Measurements from ENCODE around the gene AKT1S1. TPM values are rescaled to one million over a fixed set of nuclear protein-coding genes. Genes with fewer than 3 reads are reported as not detected.

AKT1S1 gene
- total RNA-seq, 1 experiment from 2014 or later = 65.2 TPM

GRCh38 chr19:49857061-49857837, 19.9 kb downstream of the AKT1S1 start:
- BruUV-seq (replicated peaks) = no TSS peak
- intact Hi-C loops (cut with micrococcal nuclease; ENCODE audit: unreplicated experiment) = no loop called here
- no peak overlapping the region for H3K4me3 Mint-ChIP-seq (ENCODE audit: low read depth, unreplicated experiment)
- peaks cover 7% of the 10 kb centered on the region for H3K4me1 Mint-ChIP-seq (ENCODE audit: low read depth, unreplicated experiment)
- H3K27me3 Mint-ChIP-seq (ENCODE audit: unreplicated experiment) = no peaks in the 10 kb centered on the region
- CTCF ChIA-PET = no interaction called here
- H3K36me3 Mint-ChIP-seq (ENCODE audit: insufficient read depth, unreplicated experiment) = peaks cover 95% of the 10 kb centered on the region
- peak overlapping the region; percentile 82 for H3K27ac Mint-ChIP-seq (ENCODE audit: unreplicated experiment)
- no peaks in the 10 kb centered on the region for H3K9me3 Mint-ChIP-seq (ENCODE audit: low read depth, unreplicated experiment)
- peak; percentile 22 for DNase-seq
- TF ChIP-seq, protein P1, sequence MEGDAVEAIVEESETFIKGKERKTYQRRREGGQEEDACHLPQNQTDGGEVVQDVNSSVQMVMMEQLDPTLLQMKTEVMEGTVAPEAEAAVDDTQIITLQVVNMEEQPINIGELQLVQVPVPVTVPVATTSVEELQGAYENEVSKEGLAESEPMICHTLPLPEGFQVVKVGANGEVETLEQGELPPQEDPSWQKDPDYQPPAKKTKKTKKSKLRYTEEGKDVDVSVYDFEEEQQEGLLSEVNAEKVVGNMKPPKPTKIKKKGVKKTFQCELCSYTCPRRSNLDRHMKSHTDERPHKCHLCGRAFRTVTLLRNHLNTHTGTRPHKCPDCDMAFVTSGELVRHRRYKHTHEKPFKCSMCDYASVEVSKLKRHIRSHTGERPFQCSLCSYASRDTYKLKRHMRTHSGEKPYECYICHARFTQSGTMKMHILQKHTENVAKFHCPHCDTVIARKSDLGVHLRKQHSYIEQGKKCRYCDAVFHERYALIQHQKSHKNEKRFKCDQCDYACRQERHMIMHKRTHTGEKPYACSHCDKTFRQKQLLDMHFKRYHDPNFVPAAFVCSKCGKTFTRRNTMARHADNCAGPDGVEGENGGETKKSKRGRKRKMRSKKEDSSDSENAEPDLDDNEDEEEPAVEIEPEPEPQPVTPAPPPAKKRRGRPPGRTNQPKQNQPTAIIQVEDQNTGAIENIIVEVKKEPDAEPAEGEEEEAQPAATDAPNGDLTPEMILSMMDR (IDR thresholded peaks at IDR 0.05; ENCODE audit: unreplicated experiment) = no peak

DNA sequence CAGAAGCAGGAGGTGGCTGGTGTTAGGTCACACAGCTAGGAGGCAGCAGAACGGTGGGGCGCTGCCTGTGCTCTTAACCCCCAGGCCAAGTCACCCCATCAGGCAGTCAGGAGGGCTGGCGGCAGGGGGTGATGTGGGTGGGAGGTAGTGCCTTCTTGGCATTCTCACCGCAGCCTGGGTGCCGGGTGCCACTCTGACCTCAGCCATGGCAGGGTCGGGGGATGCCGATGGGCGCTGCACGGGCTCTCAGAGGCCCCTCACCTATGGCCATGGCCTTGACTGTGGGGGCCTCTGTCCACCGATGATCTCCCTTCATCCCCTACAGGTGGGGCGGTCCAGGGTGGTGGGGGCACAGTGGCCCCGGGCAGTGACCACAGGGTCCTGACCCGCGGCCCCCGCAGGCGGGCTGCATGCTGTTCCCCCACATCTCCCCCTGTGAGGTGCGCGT, 20.6 kb downstream of the AKT1S1 start:
- TF ChIP-seq, protein P1 (IDR thresholded peaks at IDR 0.05; ENCODE audit: unreplicated experiment) = no peak
- peak overlapping the region; percentile 82 for H3K27ac Mint-ChIP-seq (ENCODE audit: unreplicated experiment)

DNA sequence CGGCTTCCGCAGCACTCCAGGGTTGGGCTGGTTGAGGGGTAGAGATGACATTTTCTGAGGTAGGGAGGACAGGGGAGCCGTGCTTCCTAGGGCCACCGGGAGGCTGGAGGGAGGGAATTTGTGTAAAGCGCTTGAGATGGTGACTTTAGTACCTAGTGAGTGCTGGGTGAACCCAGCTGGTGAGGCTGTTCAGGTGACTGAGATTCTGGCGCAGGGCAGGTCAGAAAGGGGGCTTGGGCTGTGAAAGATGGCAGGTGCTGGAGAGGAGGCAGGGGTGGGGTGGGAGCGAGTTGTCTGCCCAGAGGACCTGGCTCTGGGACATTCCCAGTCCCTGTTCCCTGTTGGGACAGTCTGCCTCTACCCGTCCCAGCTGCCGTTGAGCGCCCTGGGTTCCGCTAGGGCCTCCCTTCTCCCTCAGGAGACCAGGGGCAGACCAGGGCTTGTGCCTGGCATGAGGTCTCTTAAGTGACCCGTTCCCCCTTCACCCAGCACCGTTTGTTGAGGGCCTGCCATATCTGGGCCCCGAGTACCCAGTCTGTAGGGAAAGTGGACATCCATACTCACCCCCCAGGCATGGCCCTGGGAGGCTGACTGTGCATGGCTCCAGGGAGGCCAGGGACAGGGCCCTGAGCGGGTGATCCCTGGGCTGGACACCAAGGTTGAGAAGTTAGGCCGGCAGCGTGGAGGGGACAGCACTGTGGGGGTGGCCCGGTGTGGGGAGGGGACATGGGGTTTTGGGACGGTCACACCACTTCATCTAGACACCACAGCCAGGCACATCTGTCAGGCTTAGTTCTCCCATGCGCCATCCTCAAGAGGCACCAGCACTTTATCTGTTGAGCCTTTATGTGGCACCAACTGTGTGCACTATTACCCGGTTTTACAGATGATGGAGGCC, 21.2 kb downstream of the AKT1S1 start:
- Mint-ChIP-seq H3K4me3 (ENCODE audit: low read depth, unreplicated experiment) (peak overlapping the region; percentile 34), H3K9me3 (ENCODE audit: low read depth, unreplicated experiment) (no peaks in the 10 kb centered on the region), H3K36me3 (ENCODE audit: insufficient read depth, unreplicated experiment) (peaks cover 97% of the 10 kb centered on the region), H3K4me1 (ENCODE audit: low read depth, unreplicated experiment) (peaks cover 11% of the 10 kb centered on the region), H3K27ac (ENCODE audit: unreplicated experiment) (peak overlapping the region; percentile 82), H3K27me3 (ENCODE audit: unreplicated experiment) (no peaks in the 10 kb centered on the region)
- DNase-seq = peak; percentile 37
- BruUV-seq (replicated peaks) = no TSS peak
- intact Hi-C loops (cut with micrococcal nuclease; ENCODE audit: unreplicated experiment) = no loop called here
- CTCF ChIA-PET = no interaction called here
- TF ChIP-seq, protein P1 (IDR thresholded peaks at IDR 0.05; ENCODE audit: unreplicated experiment) = no peak

More for the DNA sequence above, 20.6 kb downstream of the AKT1S1 start:
- DNase-seq = no peak
- Mint-ChIP-seq H3K4me1 (ENCODE audit: low read depth, unreplicated experiment) (peaks cover 11% of the 10 kb centered on the region), H3K36me3 (ENCODE audit: insufficient read depth, unreplicated experiment) (peaks cover 97% of the 10 kb centered on the region), H3K9me3 (ENCODE audit: low read depth, unreplicated experiment) (no peaks in the 10 kb centered on the region), H3K27me3 (ENCODE audit: unreplicated experiment) (no peaks in the 10 kb centered on the region), H3K4me3 (ENCODE audit: low read depth, unreplicated experiment) (no peak overlapping the region)
- CTCF ChIA-PET = no interaction called here
- intact Hi-C loops (cut with micrococcal nuclease; ENCODE audit: unreplicated experiment) = no loop called here
- no TSS peak for BruUV-seq (replicated peaks)

DNA sequence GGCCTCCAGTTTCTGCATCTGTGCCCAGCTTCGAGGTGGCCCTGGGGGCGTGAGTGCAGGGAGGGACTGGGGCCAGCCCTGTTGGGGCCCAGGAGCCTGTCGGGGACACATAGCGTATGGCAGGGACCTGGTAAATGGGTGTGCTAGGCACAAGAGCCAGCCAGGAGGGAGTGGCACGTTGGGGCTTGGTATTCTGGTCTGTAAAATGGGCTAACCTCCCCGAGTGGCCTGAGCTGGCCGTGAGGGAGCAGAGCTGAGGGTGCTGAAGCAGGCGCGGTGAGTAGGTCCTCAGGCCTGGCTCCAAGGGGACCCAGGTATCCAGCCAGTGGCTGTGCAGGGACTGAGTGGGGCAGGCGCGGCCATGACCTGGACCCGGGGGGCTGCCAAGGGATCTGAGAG, 21.9 kb downstream of the AKT1S1 start:
- Mint-ChIP-seq H3K4me1 (ENCODE audit: low read depth, unreplicated experiment) (peaks cover 12% of the 10 kb centered on the region), H3K4me3 (ENCODE audit: low read depth, unreplicated experiment) (peak overlapping the region; percentile 34), H3K9me3 (ENCODE audit: low read depth, unreplicated experiment) (no peaks in the 10 kb centered on the region), H3K27ac (ENCODE audit: unreplicated experiment) (peak overlapping the region; percentile 82), H3K36me3 (ENCODE audit: insufficient read depth, unreplicated experiment) (peaks cover 97% of the 10 kb centered on the region), H3K27me3 (ENCODE audit: unreplicated experiment) (no peaks in the 10 kb centered on the region)
- DNase-seq = no peak
- no TSS peak for BruUV-seq (replicated peaks)
- CTCF ChIA-PET = no interaction called here
- intact Hi-C loops (cut with micrococcal nuclease; ENCODE audit: unreplicated experiment) = no loop called here
- TF ChIP-seq, protein P1 (IDR thresholded peaks at IDR 0.05; ENCODE audit: unreplicated experiment) = no peak
